K562 (cell line): ENCODE results near the gene PSMD8. TPM values are rescaled to one million over a fixed set of nuclear protein-coding genes. Genes with fewer than 3 reads are reported as not detected.

Experiments
- BRD4 ChIP-seq: fragments of 200-600 bp; sonication (generic); IDR thresholded peaks from 2 replicates; pipeline ENCODE4 v1.6.1; 2017; ENCODE audit warnings: inconsistent platforms
- HSF4 ChIP-seq: fragments of 250-450 bp; sonication (Bioruptor Pico); IDR thresholded peaks from 2 replicates; pipeline ENCODE4 v2.1.2; 2022; ENCODE audit warnings: mild to moderate bottlenecking, moderate library complexity, borderline replicate concordance
- L3MBTL2 ChIP-seq: fragments of 450-650 bp; IDR thresholded peaks from 2 replicates; pipeline ENCODE4 v1.6.1; 2016; ENCODE audit warnings: mild to moderate bottlenecking, moderate library complexity
- MECOM ChIP-seq: fragments of 250-450 bp; sonication (Bioruptor Pico); IDR thresholded peaks from 2 replicates; pipeline ENCODE4 v1.8.0; 2022; ENCODE audit warnings: inconsistent platforms
- NCOR1 ChIP-seq: fragments of 450-650 bp; IDR thresholded peaks from 2 replicates; pipeline ENCODE4 v1.6.1; 2016; ENCODE audit warnings: mild to moderate bottlenecking, moderate library complexity
- PBX2 ChIP-seq, 2 experiments: IDR thresholded peaks in 1 of 2; conservative IDR thresholded peaks in 1 of 2; 2 replicates each; pipeline ENCODE4 v1.6.1; 2016; ENCODE audit warnings: low read depth in 2 of 2, mild to moderate bottlenecking in 1 of 2, missing compliant biosample characterization in 1 of 2, missing genetic modification characterization in 1 of 2, moderate library complexity in 1 of 2
- PHB2 ChIP-seq: fragments of 450-650 bp; IDR thresholded peaks from 2 replicates; pipeline ENCODE4 v1.6.1; 2017; ENCODE audit warnings: low read depth
- RNF2 ChIP-seq: sonication (generic); IDR thresholded peaks from 2 replicates; pipeline ENCODE4 v1.6.1; 2016
- SAP30 ChIP-seq: fragments of 200-600 bp; sonication (generic); IDR thresholded peaks from 2 replicates; pipeline ENCODE4 v1.6.1; 2012; ENCODE audit warnings: borderline replicate concordance, low read depth, mild to moderate bottlenecking, moderate library complexity, low read length, control low read depth, inconsistent platforms; ENCODE audit not compliant: insufficient read depth, poor library complexity, severe bottlenecking
- SRF ChIP-seq, 2 experiments: fragments of 250-450, 450-650 bp in 1 of 2; sonication (Bioruptor Pico) in 1 of 2; sonication (generic) in 1 of 2; formaldehyde crosslinking; IDR thresholded peaks; 2 replicates each; pipeline versions ENCODE4 v1.5.0 to v1.5.1; 2020 to 2022; ENCODE audit warnings: mild to moderate bottlenecking in 1 of 2, missing genetic modification reagents in 1 of 2
- SRSF9 ChIP-seq: fragments of 200-400 bp; formaldehyde crosslinking; IDR thresholded peaks from 2 replicates; pipeline ENCODE4 v1.6.1; 2017; ENCODE audit warnings: low read depth, low read length, borderline replicate concordance
- TAF9B ChIP-seq: fragments of 450-650 bp; IDR thresholded peaks from 2 replicates; pipeline ENCODE4 v1.6.1; 2018; ENCODE audit warnings: mild to moderate bottlenecking; ENCODE audit not compliant: partially characterized antibody
- ZFX ChIP-seq: sonication (generic); formaldehyde crosslinking; IDR thresholded peaks from 2 replicates; pipeline ENCODE4 v1.8.0; 2022; ENCODE audit warnings: mild to moderate bottlenecking, missing genetic modification reagents, moderate library complexity
- ZNF24 ChIP-seq: fragments of 450-650 bp; IDR thresholded peaks from 2 replicates; pipeline ENCODE4 v1.6.1; 2016
- ZNF644 ChIP-seq: fragments of 200-800 bp; sonication (Bioruptor generic); IDR thresholded peaks from 2 replicates; pipeline ENCODE4 v1.6.1; 2016; ENCODE audit warnings: low read depth, missing genetic modification characterization, missing compliant biosample characterization
- polyA plus RNA-seq, 8 experiments: library from polyadenylated mRNA; depleted of rRNA in 4 of 8; stranded (reverse) in 5 of 8; unstranded in 3 of 8; fragments of >200 nt; fragmentation: Nextera tagmentation in 2 of 8; fragmentation: Illumina TruSeq in 1 of 8; extraction: Ambion mirVana in 2 of 8; extraction: Trizol in 1 of 8; gene quantifications; 2 replicates each; pipeline versions ENCODE4 v1.2.1 to v1.2.3, GENCODE V29; 2011 to 2014; ENCODE audit warnings: inconsistent platforms in 1 of 8, missing spikeins in 1 of 8
- total RNA-seq, 7 experiments: library from RNA; depleted of rRNA in 6 of 7; stranded (reverse); fragments of >200 nt in 6 of 7; fragmentation: Illumina TruSeq in 2 of 7; extraction: Trizol in 2 of 7; gene quantifications; 2 replicates each; pipeline versions ENCODE4 v1.2.1 to v1.2.3, GENCODE V29; 2011 to 2021; ENCODE audit warnings: low replicate concordance in 1 of 7
- TF ChIP-seq, protein P1 (sequence below): sonication (generic); formaldehyde crosslinking; IDR thresholded peaks from 2 replicates; pipeline ENCODE4 v1.8.0; 2022; ENCODE audit warnings: mild to moderate bottlenecking, low read depth, missing genetic modification reagents
- TF ChIP-seq, protein P2 (sequence below): fragments of 450-650 bp; IDR thresholded peaks from 2 replicates; pipeline ENCODE4 v1.6.1; 2016
- TF ChIP-seq, protein P3 (sequence below): fragments of 250-450 bp; sonication (Bioruptor Pico); IDR thresholded peaks from 2 replicates; pipeline ENCODE4 v1.8.0; 2021; ENCODE audit warnings: mild to moderate bottlenecking, moderate library complexity
- TF ChIP-seq, protein P4 (sequence below): IDR thresholded peaks from 2 replicates; pipeline ENCODE4 v1.6.1; 2011; ENCODE audit warnings: borderline replicate concordance, low read depth, mild to moderate bottlenecking, moderate library complexity, low read length; ENCODE audit not compliant: insufficient read depth, poor library complexity, severe bottlenecking

Gene PSMD8
- total and polyA plus RNA-seq, 9 of the 15 experiments (the other 6 are each of a cell fraction or from before 2014, with no cell fraction given), result 130 to 583 (median 315) TPM

GRCh38 chr19:38402967-38403674 lies 28.8 kb downstream of the PSMD8 start, which contains the start of gene FAM98C (continued):
- TF ChIP-seq, protein P1, sequence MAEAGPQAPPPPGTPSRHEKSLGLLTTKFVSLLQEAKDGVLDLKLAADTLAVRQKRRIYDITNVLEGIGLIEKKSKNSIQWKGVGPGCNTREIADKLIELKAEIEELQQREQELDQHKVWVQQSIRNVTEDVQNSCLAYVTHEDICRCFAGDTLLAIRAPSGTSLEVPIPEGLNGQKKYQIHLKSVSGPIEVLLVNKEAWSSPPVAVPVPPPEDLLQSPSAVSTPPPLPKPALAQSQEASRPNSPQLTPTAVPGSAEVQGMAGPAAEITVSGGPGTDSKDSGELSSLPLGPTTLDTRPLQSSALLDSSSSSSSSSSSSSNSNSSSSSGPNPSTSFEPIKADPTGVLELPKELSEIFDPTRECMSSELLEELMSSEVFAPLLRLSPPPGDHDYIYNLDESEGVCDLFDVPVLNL (CRISPR knock-in tag), result no peak
- TF ChIP-seq ZNF644 (tag), result no peak
- TF ChIP-seq PBX2 (CRISPR knock-in tag; IDR thresholded peaks at IDR 0.05; ENCODE audit: low read depth), result no peak
- TF ChIP-seq PBX2 (tag; conservative IDR thresholded peaks at IDR 0.05; ENCODE audit: low read depth), result no peak
- TF ChIP-seq MECOM (CRISPR knock-in tag), result no peak
- TF ChIP-seq, protein P2, sequence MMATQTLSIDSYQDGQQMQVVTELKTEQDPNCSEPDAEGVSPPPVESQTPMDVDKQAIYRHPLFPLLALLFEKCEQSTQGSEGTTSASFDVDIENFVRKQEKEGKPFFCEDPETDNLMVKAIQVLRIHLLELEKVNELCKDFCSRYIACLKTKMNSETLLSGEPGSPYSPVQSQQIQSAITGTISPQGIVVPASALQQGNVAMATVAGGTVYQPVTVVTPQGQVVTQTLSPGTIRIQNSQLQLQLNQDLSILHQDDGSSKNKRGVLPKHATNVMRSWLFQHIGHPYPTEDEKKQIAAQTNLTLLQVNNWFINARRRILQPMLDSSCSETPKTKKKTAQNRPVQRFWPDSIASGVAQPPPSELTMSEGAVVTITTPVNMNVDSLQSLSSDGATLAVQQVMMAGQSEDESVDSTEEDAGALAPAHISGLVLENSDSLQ, result no peak
- no peak for TF ChIP-seq HSF4 (CRISPR knock-in tag)
- TF ChIP-seq TAF9B, result no peak
- no peak for TF ChIP-seq SRSF9
- TF ChIP-seq BRD4, result 0 out of 2 replicates have a peak, but pooled peaks have one; percentile 37
- TF ChIP-seq RNF2, result peak; percentile 44; the same call in 1 of the 2 replicates
- no peak for TF ChIP-seq NCOR1
- TF ChIP-seq, protein P3, sequence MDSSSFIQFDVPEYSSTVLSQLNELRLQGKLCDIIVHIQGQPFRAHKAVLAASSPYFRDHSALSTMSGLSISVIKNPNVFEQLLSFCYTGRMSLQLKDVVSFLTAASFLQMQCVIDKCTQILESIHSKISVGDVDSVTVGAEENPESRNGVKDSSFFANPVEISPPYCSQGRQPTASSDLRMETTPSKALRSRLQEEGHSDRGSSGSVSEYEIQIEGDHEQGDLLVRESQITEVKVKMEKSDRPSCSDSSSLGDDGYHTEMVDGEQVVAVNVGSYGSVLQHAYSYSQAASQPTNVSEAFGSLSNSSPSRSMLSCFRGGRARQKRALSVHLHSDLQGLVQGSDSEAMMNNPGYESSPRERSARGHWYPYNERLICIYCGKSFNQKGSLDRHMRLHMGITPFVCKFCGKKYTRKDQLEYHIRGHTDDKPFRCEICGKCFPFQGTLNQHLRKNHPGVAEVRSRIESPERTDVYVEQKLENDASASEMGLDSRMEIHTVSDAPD (CRISPR knock-in tag), result no peak
- peak; percentile 52 for TF ChIP-seq SAP30
- peak in 1 of 2 experiments; percentile 72; a peak in 1 of 4 replicates for TF ChIP-seq SRF (CRISPR knock-in tag; IDR thresholded peaks at IDR 0.05)
- TF ChIP-seq ZNF24, result no peak
- TF ChIP-seq, protein P4, sequence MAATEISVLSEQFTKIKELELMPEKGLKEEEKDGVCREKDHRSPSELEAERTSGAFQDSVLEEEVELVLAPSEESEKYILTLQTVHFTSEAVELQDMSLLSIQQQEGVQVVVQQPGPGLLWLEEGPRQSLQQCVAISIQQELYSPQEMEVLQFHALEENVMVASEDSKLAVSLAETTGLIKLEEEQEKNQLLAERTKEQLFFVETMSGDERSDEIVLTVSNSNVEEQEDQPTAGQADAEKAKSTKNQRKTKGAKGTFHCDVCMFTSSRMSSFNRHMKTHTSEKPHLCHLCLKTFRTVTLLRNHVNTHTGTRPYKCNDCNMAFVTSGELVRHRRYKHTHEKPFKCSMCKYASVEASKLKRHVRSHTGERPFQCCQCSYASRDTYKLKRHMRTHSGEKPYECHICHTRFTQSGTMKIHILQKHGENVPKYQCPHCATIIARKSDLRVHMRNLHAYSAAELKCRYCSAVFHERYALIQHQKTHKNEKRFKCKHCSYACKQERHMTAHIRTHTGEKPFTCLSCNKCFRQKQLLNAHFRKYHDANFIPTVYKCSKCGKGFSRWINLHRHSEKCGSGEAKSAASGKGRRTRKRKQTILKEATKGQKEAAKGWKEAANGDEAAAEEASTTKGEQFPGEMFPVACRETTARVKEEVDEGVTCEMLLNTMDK, result peak; percentile 44
- peak; percentile 87 for TF ChIP-seq L3MBTL2
- no peak for TF ChIP-seq PHB2
- peak; percentile 92 for TF ChIP-seq ZFX (CRISPR knock-in tag)
